HG03571 (cell line): ENCODE measurements around the gene ARID1B.

Experiments used
- ATAC-seq: cut with Tn5 transposase; IDR thresholded peaks from one replicate; pipeline ENCODE4 v1.9.1; 2021; ENCODE audit not compliant: unreplicated experiment

Gene ARID1B

GRCh38 chr6:156900292-156900691 lies 123.1 kb downstream of the ARID1B start:
- ATAC-seq, result no peak

- no peak for ATAC-seq
These were observed 124.3 kb downstream of the ARID1B start for GRCh38 chr6:156901309-156902019.

- no peak for ATAC-seq
These were observed 125.6 kb downstream of the ARID1B start for GRCh38 chr6:156902782-156903181.

- no peak for ATAC-seq
These were observed 127.2 kb downstream of the ARID1B start for GRCh38 chr6:156904176-156904967.

GRCh38 chr6:156905801-156906200 lies 128.6 kb downstream of the ARID1B start:
- no peak for ATAC-seq

GRCh38 chr6:156906451-156906850 lies 129.3 kb downstream of the ARID1B start:
- ATAC-seq, result no peak

GRCh38 chr6:156909212-156910010 lies 132.2 kb downstream of the ARID1B start:
- ATAC-seq, result no peak

GRCh38 chr6:156910011-156910334 lies 132.8 kb downstream of the ARID1B start:
- ATAC-seq, result no peak

- no peak for ATAC-seq
These were observed 133.8 kb downstream of the ARID1B start for GRCh38 chr6:156910938-156911337.

- ATAC-seq, result no peak
These were observed 134.4 kb downstream of the ARID1B start for GRCh38 chr6:156911581-156911980.

GRCh38 chr6:156912431-156912830 lies 135.3 kb downstream of the ARID1B start:
- no peak for ATAC-seq

GRCh38 chr6:156914181-156914580 lies 137.0 kb downstream of the ARID1B start:
- ATAC-seq, result no peak

- ATAC-seq, result peak; percentile 52
These were observed 139.1 kb downstream of the ARID1B start for GRCh38 chr6:156916130-156916801.

- no peak for ATAC-seq
These were observed 140.0 kb downstream of the ARID1B start for GRCh38 chr6:156917213-156917612.

- ATAC-seq, result no peak
These were observed 141.5 kb downstream of the ARID1B start for GRCh38 chr6:156918647-156919046.

GRCh38 chr6:156919370-156919769 lies 142.2 kb downstream of the ARID1B start:
- no peak for ATAC-seq

GRCh38 chr6:156919814-156920369 lies 142.7 kb downstream of the ARID1B start:
- no peak for ATAC-seq

- ATAC-seq, result no peak
These were observed 147.1 kb downstream of the ARID1B start for GRCh38 chr6:156924246-156924645.

GRCh38 chr6:156925026-156925425 lies 147.8 kb downstream of the ARID1B start:
- ATAC-seq, result no peak

GRCh38 chr6:156925718-156926607 lies 148.8 kb downstream of the ARID1B start:
- ATAC-seq, result peak; percentile 85
